ENCODE data around the gene AP3D1. TPM values are rescaled to one million over a fixed set of nuclear protein-coding genes. Genes with fewer than 3 reads are reported as not detected.

The AP3D1 gene
- total and polyA plus RNA-seq, 2 donors from 2014 or later, result 68.4 to 125 TPM

DNA sequence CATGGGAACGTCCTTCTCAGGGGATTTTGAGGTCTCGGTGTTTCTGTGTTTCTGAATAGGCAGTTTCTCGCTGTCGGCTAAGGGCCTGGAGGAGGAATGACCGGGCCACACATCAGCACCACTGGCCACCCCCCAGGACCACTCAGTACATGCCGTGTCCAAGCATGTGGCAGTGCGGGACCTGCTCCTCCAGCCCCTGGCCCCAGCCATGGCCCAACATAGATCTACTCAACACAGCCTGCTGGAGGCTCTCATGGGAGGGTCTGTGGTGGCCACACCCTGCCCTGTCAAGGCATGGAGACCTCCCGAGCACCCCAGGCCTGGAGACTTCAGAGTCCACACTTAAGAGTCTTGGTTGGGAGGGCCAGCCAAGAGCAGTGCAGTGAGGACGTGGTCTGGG is 37.1 kb downstream of the AP3D1 start:
- intact Hi-C loops (cut with DNase I), result no loop called here
- TF ChIP-seq, protein P1, sequence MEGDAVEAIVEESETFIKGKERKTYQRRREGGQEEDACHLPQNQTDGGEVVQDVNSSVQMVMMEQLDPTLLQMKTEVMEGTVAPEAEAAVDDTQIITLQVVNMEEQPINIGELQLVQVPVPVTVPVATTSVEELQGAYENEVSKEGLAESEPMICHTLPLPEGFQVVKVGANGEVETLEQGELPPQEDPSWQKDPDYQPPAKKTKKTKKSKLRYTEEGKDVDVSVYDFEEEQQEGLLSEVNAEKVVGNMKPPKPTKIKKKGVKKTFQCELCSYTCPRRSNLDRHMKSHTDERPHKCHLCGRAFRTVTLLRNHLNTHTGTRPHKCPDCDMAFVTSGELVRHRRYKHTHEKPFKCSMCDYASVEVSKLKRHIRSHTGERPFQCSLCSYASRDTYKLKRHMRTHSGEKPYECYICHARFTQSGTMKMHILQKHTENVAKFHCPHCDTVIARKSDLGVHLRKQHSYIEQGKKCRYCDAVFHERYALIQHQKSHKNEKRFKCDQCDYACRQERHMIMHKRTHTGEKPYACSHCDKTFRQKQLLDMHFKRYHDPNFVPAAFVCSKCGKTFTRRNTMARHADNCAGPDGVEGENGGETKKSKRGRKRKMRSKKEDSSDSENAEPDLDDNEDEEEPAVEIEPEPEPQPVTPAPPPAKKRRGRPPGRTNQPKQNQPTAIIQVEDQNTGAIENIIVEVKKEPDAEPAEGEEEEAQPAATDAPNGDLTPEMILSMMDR (IDR thresholded peaks at IDR 0.05; ENCODE audit: borderline replicate concordance, extremely low read depth, insufficient read depth), result no peak
- Histone ChIP-seq H3K9me3 (ENCODE audit: control insufficient read depth in 2 of 3, insufficient read depth in 1 of 3, low read length in 3 of 3) (no peaks in the 10 kb centered on the region), H3K4me3 (ENCODE audit: low read length in 3 of 3) (no peak overlapping the region), H3K4me1 (ENCODE audit: control insufficient read depth in 2 of 3, insufficient read depth in 2 of 3, low read depth in 1 of 3, low read length in 3 of 3) (no peaks in the 10 kb centered on the region), H3K36me3 (ENCODE audit: control insufficient read depth in 2 of 3, insufficient read depth in 3 of 3, low read length in 3 of 3) (peaks cover 0 to 70% (median 49%) of the 10 kb centered on the region in 3 donors), H3K27me3 (ENCODE audit: control insufficient read depth, insufficient read depth, low read length) (no peaks in the 10 kb centered on the region), H3K9ac (ENCODE audit: low read length in 3 of 3) (no peak overlapping the region), H3K27ac (ENCODE audit: low read depth in 2 of 2, low read length in 2 of 2) (no peak overlapping the region)
- FAIRE-seq (no peak), DNase-seq (no peak)

DNA sequence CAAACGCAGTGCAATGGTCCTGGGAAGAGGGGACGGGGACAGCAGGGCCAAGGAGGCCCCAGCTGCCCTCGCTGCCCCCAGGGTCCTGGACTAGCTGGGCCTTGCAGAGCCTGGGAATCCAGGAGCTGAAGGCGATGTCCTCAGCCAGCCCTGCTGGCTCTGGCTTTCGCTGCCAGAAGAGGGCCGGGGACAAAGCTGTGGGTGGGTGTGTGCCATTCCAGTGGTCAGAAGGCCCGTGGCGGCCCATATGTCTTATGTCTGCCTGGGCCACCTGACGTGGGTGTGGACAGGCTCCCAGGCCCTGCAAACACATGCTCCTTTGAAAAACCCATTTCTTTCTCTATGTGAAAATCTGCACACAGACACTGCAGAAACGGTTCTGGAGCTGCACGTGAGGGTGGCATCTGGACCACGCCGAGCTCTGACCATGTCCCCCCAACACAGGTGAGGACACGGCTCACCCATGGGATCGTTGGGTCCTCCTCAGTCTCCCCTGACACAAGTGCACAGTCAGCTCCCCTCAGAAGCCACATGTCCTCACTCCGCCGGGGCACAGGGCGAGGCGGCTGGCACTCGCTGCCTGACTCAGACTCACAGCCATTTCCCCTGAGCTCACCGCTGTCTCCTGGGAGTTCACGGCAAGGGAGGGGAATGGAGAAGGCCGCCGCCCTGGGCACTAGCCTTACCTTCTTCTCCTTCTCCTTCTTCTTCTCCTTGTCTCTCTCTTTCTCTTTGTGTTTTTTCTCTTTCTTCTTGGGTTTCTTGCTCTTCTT is 37.7 kb downstream of the AP3D1 start:
- H3K9ac ChIP-seq (ENCODE audit: low read length in 3 of 3), result no peak overlapping the region
- FAIRE-seq, result no peak
- intact Hi-C loops (cut with DNase I), result no loop called here

DNA sequence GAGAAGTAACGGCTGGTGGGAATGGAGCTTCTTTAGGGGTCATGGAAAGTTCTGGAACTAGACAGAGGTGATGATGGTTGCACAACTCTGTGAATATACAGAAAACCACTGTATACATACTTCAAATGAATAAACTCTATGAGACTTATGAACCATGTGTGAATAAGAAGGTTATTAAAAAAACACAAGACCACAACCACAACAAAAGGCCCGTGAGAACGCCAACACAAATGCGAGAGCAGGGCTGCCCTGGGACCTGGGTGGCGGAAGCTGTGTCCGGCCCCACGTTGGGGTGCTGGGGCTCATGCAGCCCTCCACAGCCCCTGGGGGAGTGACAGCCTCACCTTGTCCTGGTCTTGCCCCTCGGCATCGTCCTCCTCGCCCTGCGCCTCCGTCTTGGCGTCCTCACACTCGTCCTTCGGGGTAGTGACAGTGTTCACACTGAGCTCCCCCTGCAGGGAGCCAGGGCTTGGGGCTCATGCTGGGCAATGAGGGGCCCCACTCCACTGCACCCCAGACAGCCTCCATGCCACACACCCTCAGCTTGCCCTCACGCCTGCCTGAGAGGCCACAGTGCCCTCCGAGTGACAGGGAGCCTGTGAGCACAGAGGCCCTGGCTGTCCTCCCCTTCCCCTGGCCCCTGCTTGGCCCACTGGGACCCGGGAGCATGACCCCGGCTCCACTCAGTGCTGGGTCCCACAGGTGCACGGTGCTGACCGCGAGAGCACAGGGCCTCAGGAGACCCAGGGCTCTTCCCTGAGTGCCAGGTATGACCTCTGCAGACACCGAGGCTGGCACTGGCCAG is 38.6 kb downstream of the AP3D1 start:
- H3K4me3 ChIP-seq (ENCODE audit: low read length in 3 of 3), result no peak overlapping the region
- no peak overlapping the region for H3K9ac ChIP-seq (ENCODE audit: low read length in 3 of 3)
- H3K9me3 ChIP-seq (ENCODE audit: control insufficient read depth in 2 of 3, insufficient read depth in 1 of 3, low read length in 3 of 3), result no peaks in the 10 kb centered on the region
- TF ChIP-seq, protein P1 (IDR thresholded peaks at IDR 0.05; ENCODE audit: borderline replicate concordance, extremely low read depth, insufficient read depth), result no peak
- intact Hi-C loops (cut with DNase I), result no loop called here
- no peak overlapping the region for H3K27ac ChIP-seq (ENCODE audit: low read depth in 2 of 2, low read length in 2 of 2)
- H3K36me3 ChIP-seq (ENCODE audit: control insufficient read depth in 2 of 3, insufficient read depth in 3 of 3, low read length in 3 of 3), result peaks cover 0 to 81% (median 43%) of the 10 kb centered on the region in 3 donors
- DNase-seq, result no peak
- FAIRE-seq, result no peak
- H3K4me1 ChIP-seq (ENCODE audit: control insufficient read depth in 2 of 3, insufficient read depth in 2 of 3, low read depth in 1 of 3, low read length in 3 of 3), result no peaks in the 10 kb centered on the region
- H3K27me3 ChIP-seq (ENCODE audit: control insufficient read depth, insufficient read depth, low read length), result no peaks in the 10 kb centered on the region

More for the DNA sequence above, 37.7 kb downstream of the AP3D1 start:
- no peak overlapping the region for H3K4me3 ChIP-seq (ENCODE audit: low read length in 3 of 3)
- no peaks in the 10 kb centered on the region for H3K27me3 ChIP-seq (ENCODE audit: control insufficient read depth, insufficient read depth, low read length)
- no peak overlapping the region for H3K27ac ChIP-seq (ENCODE audit: low read depth in 2 of 2, low read length in 2 of 2)
- TF ChIP-seq, protein P1 (IDR thresholded peaks at IDR 0.05; ENCODE audit: borderline replicate concordance, extremely low read depth, insufficient read depth), result no peak
- H3K9me3 ChIP-seq (ENCODE audit: control insufficient read depth in 2 of 3, insufficient read depth in 1 of 3, low read length in 3 of 3), result no peaks in the 10 kb centered on the region
- H3K4me1 ChIP-seq (ENCODE audit: control insufficient read depth in 2 of 3, insufficient read depth in 2 of 3, low read depth in 1 of 3, low read length in 3 of 3), result no peaks in the 10 kb centered on the region
- DNase-seq, result no peak
- H3K36me3 ChIP-seq (ENCODE audit: control insufficient read depth in 2 of 3, insufficient read depth in 3 of 3, low read length in 3 of 3), result peaks cover 0 to 74% (median 48%) of the 10 kb centered on the region in 3 donors
